Activated T-cell treated with anti-CD3 and anti-CD28 coated beads, Interleukin-2, amount 50 U/mL, for 4 hours (primary cell): ENCODE results near the gene CSNK1D. TPM values are rescaled to one million over a fixed set of nuclear protein-coding genes. Genes with fewer than 3 reads are reported as not detected.
A peak's percentile ranks its signal among the peaks of the same experiment; 100 is the strongest.

Source experiments
- ATAC-seq, 2 donors: fragments of 200-7000 bp; cut with Tn5 transposase; one replicate each; pipeline ENCODE4 v1.10.0; 2021
- DNase-seq: peaks from one replicate; pipeline ENCODE4 v3.0.0-alpha.2; 2020
- H3K27me3 Mint-ChIP-seq: one replicate; pipeline ENCODE4 v1.8.0; 2021; ENCODE audit warnings: low read depth, mixed read lengths
- H3K36me3 Mint-ChIP-seq: one replicate; pipeline ENCODE4 v1.8.0; 2022; ENCODE audit warnings: mixed read lengths; ENCODE audit not compliant: insufficient read depth
- H3K4me1 Mint-ChIP-seq: one replicate; pipeline ENCODE4 v1.8.0; 2021; ENCODE audit warnings: low read depth, mixed read lengths
- H3K4me3 Mint-ChIP-seq: one replicate; pipeline ENCODE4 v1.8.0; 2021; ENCODE audit warnings: mild to moderate bottlenecking, moderate library complexity, mixed read lengths
- H3K9me3 Mint-ChIP-seq: one replicate; pipeline ENCODE4 v1.8.0; 2021; ENCODE audit warnings: mixed read lengths
- total RNA-seq, 3 donors: library from RNA; stranded (reverse); gene quantifications; one replicate each; pipeline ENCODE4 v1.2.1, GENCODE V29; 2021

CSNK1D gene
- total RNA-seq, 3 donors from 2014 or later = 152 to 170 (median 164) TPM

GRCh38 chr17:82247856-82248671 is 25.4 kb downstream of the CSNK1D start:
- Mint-ChIP-seq H3K36me3 (peaks cover 46% of the 10 kb centered on the region), H3K27me3 (no peaks in the 10 kb centered on the region), H3K9me3 (no peaks in the 10 kb centered on the region), H3K4me1 (peaks cover 13% of the 10 kb centered on the region), H3K4me3 (no peak overlapping the region)
- ATAC-seq (no peak), DNase-seq (no peak)

GRCh38 chr17:82247182-82247823 is 26.2 kb downstream of the CSNK1D start:
- DNase-seq (no peak), ATAC-seq (no peak)
- H3K4me3 Mint-ChIP-seq = no peak overlapping the region
- peaks cover 18% of the 10 kb centered on the region for H3K4me1 Mint-ChIP-seq
- peaks cover 42% of the 10 kb centered on the region for H3K36me3 Mint-ChIP-seq
- no peaks in the 10 kb centered on the region for H3K27me3 Mint-ChIP-seq
- H3K9me3 Mint-ChIP-seq = no peaks in the 10 kb centered on the region

- ATAC-seq (no peak), DNase-seq (no peak)
- Mint-ChIP-seq H3K4me3 (no peak overlapping the region), H3K27me3 (no peaks in the 10 kb centered on the region), H3K4me1 (peaks cover 20% of the 10 kb centered on the region), H3K36me3 (peaks cover 37% of the 10 kb centered on the region), H3K9me3 (no peaks in the 10 kb centered on the region)
Measured at GRCh38 chr17:82246365-82247181, 26.9 kb downstream of the CSNK1D start.

- Mint-ChIP-seq H3K9me3 (no peaks in the 10 kb centered on the region), H3K4me1 (peaks cover 26% of the 10 kb centered on the region), H3K4me3 (no peak overlapping the region), H3K27me3 (no peaks in the 10 kb centered on the region), H3K36me3 (peaks cover 34% of the 10 kb centered on the region)
- ATAC-seq = no peak
- DNase-seq = no peak
Measured at GRCh38 chr17:82246040-82246364, 27.5 kb downstream of the CSNK1D start.

- no peak for ATAC-seq
- Mint-ChIP-seq H3K9me3 (no peaks in the 10 kb centered on the region), H3K4me1 (peaks cover 32% of the 10 kb centered on the region), H3K4me3 (no peak overlapping the region), H3K36me3 (peaks cover 33% of the 10 kb centered on the region), H3K27me3 (no peaks in the 10 kb centered on the region)
- DNase-seq = no peak
Measured at GRCh38 chr17:82245134-82246039, 28.1 kb downstream of the CSNK1D start.

GRCh38 chr17:82244413-82245133 is 28.9 kb downstream of the CSNK1D start:
- ATAC-seq (no peak), DNase-seq (no peak)
- no peak overlapping the region for H3K4me3 Mint-ChIP-seq
- peaks cover 39% of the 10 kb centered on the region for H3K4me1 Mint-ChIP-seq
- peaks cover 33% of the 10 kb centered on the region for H3K36me3 Mint-ChIP-seq
- H3K9me3 Mint-ChIP-seq = no peaks in the 10 kb centered on the region
- H3K27me3 Mint-ChIP-seq = no peaks in the 10 kb centered on the region

- ATAC-seq (no peak), DNase-seq (no peak)
- Mint-ChIP-seq H3K27me3 (no peaks in the 10 kb centered on the region), H3K9me3 (no peaks in the 10 kb centered on the region), H3K4me3 (no peak overlapping the region), H3K36me3 (peaks cover 32% of the 10 kb centered on the region), H3K4me1 (peaks cover 44% of the 10 kb centered on the region)
Measured at GRCh38 chr17:82243648-82244412, 29.7 kb downstream of the CSNK1D start.

GRCh38 chr17:82242977-82243647 is 30.4 kb downstream of the CSNK1D start:
- Mint-ChIP-seq H3K36me3 (peaks cover 26% of the 10 kb centered on the region), H3K27me3 (no peaks in the 10 kb centered on the region), H3K4me1 (peaks cover 50% of the 10 kb centered on the region), H3K4me3 (no peak overlapping the region), H3K9me3 (no peaks in the 10 kb centered on the region)
- ATAC-seq = no peak
- DNase-seq = no peak

GRCh38 chr17:82242698-82242976 is 30.9 kb downstream of the CSNK1D start:
- ATAC-seq (no peak), DNase-seq (no peak)
- Mint-ChIP-seq H3K9me3 (no peaks in the 10 kb centered on the region), H3K4me3 (no peak overlapping the region), H3K27me3 (no peaks in the 10 kb centered on the region), H3K4me1 (peaks cover 50% of the 10 kb centered on the region), H3K36me3 (peaks cover 22% of the 10 kb centered on the region)

GRCh38 chr17:82241926-82242697 is 31.4 kb downstream of the CSNK1D start:
- ATAC-seq (peak in 1 of 2 donors; percentile 2), DNase-seq (no peak)
- no peaks in the 10 kb centered on the region for H3K9me3 Mint-ChIP-seq
- H3K4me3 Mint-ChIP-seq = no peak overlapping the region
- H3K4me1 Mint-ChIP-seq = peaks cover 50% of the 10 kb centered on the region
- no peaks in the 10 kb centered on the region for H3K27me3 Mint-ChIP-seq
- H3K36me3 Mint-ChIP-seq = peaks cover 22% of the 10 kb centered on the region

- peaks cover 46% of the 10 kb centered on the region for H3K4me1 Mint-ChIP-seq
- no peak overlapping the region for H3K4me3 Mint-ChIP-seq
- peaks cover 19% of the 10 kb centered on the region for H3K36me3 Mint-ChIP-seq
- no peak for DNase-seq
- no peaks in the 10 kb centered on the region for H3K27me3 Mint-ChIP-seq
- peak; percentile 39 to 45 for ATAC-seq
- H3K9me3 Mint-ChIP-seq = no peaks in the 10 kb centered on the region
Measured at GRCh38 chr17:82241183-82241925, 32.1 kb downstream of the CSNK1D start.
